ENCODE results near the gene HHAT. TPM values are rescaled to one million over a fixed set of nuclear protein-coding genes. Genes with fewer than 3 reads are reported as not detected.

The HHAT gene
- total RNA-seq, 1 donor from 2014 or later = 6.0 TPM

DNA sequence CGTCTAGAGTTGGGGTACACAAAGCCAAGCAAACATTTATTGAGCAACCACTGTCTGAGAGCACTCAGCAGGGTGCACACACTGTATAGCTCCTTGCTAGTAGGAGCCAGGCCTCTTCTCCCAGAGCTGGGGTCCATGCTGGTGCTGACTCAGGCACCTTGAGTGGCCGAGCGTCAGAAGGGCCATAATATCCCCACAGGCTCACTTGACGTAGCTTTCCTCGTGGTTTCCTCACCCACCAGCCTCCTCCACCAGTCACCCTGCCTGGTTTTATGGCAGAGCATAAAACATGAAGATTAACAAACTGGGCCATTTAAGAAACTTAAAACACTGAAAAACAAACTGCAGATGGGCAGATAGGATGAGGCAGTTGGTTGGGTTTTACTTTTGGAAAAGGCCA lies 361.5 kb downstream of the HHAT start:
- H3K9me3 Mint-ChIP-seq (ENCODE audit: unreplicated experiment) = no peaks in the 10 kb centered on the region
- H3K27me3 Mint-ChIP-seq (ENCODE audit: unreplicated experiment) = no peaks in the 10 kb centered on the region
- TF ChIP-seq, protein P1, sequence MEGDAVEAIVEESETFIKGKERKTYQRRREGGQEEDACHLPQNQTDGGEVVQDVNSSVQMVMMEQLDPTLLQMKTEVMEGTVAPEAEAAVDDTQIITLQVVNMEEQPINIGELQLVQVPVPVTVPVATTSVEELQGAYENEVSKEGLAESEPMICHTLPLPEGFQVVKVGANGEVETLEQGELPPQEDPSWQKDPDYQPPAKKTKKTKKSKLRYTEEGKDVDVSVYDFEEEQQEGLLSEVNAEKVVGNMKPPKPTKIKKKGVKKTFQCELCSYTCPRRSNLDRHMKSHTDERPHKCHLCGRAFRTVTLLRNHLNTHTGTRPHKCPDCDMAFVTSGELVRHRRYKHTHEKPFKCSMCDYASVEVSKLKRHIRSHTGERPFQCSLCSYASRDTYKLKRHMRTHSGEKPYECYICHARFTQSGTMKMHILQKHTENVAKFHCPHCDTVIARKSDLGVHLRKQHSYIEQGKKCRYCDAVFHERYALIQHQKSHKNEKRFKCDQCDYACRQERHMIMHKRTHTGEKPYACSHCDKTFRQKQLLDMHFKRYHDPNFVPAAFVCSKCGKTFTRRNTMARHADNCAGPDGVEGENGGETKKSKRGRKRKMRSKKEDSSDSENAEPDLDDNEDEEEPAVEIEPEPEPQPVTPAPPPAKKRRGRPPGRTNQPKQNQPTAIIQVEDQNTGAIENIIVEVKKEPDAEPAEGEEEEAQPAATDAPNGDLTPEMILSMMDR (IDR thresholded peaks at IDR 0.05) = no peak
- peaks cover 6% of the 10 kb centered on the region for H3K4me1 Mint-ChIP-seq (ENCODE audit: unreplicated experiment)
- no peaks in the 10 kb centered on the region for H3K36me3 Mint-ChIP-seq (ENCODE audit: unreplicated experiment)
- no peak overlapping the region for H3K4me3 Mint-ChIP-seq (ENCODE audit: unreplicated experiment)
- no peak for DNase-seq (ENCODE audit: extremely low spot score, unreplicated experiment)
- H3K27ac Mint-ChIP-seq (ENCODE audit: unreplicated experiment) = no peak overlapping the region

DNA sequence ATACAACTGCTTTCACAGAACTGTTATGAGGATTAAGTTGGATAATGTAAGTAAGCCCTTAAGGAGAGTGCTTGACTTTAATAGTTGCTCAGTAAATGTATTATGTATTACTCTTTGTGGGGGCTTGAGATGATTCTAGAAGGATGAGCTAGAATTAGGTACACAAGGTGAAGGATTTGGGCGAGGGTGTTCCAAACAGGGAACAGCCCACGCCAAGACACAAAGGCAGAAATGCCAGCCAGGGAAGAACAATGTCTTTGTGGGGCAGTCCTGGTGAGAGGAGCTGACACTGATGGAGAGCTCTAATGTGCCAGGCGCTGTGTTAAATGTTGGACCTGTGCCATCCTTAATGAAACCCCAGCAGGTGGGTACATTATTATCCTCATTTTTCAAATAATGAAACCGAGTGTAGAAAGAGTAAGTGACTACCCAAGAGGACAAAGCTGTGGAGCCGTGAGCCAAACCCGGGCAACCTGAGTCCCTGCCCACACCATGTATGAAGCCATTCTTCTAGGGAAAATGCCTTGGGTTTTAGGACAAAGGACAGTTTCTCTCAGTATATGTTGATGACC lies 362.4 kb downstream of the HHAT start:
- TF ChIP-seq, protein P1 (IDR thresholded peaks at IDR 0.05) = no peak
- Mint-ChIP-seq H3K9me3 (ENCODE audit: unreplicated experiment) (no peaks in the 10 kb centered on the region), H3K36me3 (ENCODE audit: unreplicated experiment) (no peaks in the 10 kb centered on the region), H3K27ac (ENCODE audit: unreplicated experiment) (no peak overlapping the region), H3K4me3 (ENCODE audit: unreplicated experiment) (no peak overlapping the region), H3K4me1 (ENCODE audit: unreplicated experiment) (peaks cover 6% of the 10 kb centered on the region), H3K27me3 (ENCODE audit: unreplicated experiment) (no peaks in the 10 kb centered on the region)
- no peak for DNase-seq (ENCODE audit: extremely low spot score, unreplicated experiment)

DNA sequence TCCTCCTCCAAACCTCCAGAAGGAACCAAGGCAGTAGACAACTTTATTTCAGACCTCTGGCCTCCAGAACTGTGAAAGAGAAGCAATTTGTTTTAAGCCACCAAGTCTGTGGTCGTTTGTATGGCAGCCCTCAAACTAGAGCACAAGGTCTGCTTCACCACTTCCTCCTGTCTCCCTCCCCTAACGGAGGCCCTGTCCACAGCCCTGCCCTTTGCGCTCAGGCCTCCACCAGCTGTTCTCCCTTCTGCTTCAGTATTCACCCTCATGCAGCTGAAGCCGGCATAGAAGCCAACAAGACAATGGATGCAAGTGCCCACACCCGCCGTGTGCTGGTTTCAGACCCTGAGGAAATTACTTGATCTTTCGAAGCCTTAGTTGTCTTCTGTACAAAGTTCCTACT lies 364.1 kb downstream of the HHAT start:
- Mint-ChIP-seq H3K9me3 (ENCODE audit: unreplicated experiment) (no peaks in the 10 kb centered on the region), H3K4me3 (ENCODE audit: unreplicated experiment) (no peak overlapping the region), H3K36me3 (ENCODE audit: unreplicated experiment) (no peaks in the 10 kb centered on the region)

DNA sequence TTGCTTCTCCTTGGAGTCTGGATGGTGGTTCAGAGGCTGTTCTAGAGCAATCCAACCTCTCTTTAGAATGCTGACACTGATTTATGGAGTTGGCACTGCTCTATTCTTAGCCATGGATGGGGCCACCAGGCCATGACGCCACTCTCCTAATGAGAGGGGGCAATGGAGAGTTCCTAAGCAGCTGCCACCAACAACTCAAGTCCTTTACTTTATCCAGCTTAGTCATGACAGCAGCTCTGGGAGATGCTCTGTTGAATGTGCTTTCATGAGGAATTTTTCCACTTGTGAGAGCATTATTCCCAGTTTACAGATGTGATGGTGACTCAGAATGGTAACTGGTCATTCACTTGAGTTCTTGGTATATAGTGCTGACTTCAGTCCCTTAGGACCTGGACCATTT lies 366.3 kb downstream of the HHAT start:
- H3K27ac Mint-ChIP-seq (ENCODE audit: unreplicated experiment) = no peak overlapping the region

More for the DNA sequence above, 364.1 kb downstream of the HHAT start:
- Mint-ChIP-seq H3K4me1 (ENCODE audit: unreplicated experiment) (no peaks in the 10 kb centered on the region), H3K27ac (ENCODE audit: unreplicated experiment) (no peak overlapping the region), H3K27me3 (ENCODE audit: unreplicated experiment) (no peaks in the 10 kb centered on the region)
- DNase-seq (ENCODE audit: extremely low spot score, unreplicated experiment) = no peak
- TF ChIP-seq, protein P1 (IDR thresholded peaks at IDR 0.05) = no peak

DNA sequence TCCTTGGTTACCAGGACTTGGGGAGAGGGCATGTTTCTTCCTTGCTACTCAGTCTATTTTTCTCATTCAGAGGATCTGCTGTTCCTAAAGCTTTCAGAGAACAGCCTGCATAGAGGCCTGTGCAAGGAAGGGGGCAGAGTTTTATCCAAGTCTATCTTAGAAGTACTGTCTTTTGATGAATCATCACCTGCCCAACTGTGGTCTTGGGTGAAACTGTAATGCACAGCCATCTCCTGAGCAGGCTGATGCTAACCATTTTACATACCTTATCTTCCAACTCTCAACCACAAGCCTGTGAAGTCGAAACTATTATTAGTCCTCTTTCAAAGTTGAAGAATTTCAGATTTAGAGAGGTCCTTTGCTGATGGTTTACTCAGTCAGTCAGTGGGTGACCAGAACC lies 368.0 kb downstream of the HHAT start:
- H3K27ac Mint-ChIP-seq (ENCODE audit: unreplicated experiment) = no peak overlapping the region
- H3K4me1 Mint-ChIP-seq (ENCODE audit: unreplicated experiment) = no peaks in the 10 kb centered on the region
- H3K4me3 Mint-ChIP-seq (ENCODE audit: unreplicated experiment) = no peak overlapping the region
- H3K36me3 Mint-ChIP-seq (ENCODE audit: unreplicated experiment) = peaks cover 3% of the 10 kb centered on the region
- H3K27me3 Mint-ChIP-seq (ENCODE audit: unreplicated experiment) = no peaks in the 10 kb centered on the region
- H3K9me3 Mint-ChIP-seq (ENCODE audit: unreplicated experiment) = peaks cover 4% of the 10 kb centered on the region
- TF ChIP-seq, protein P1 (IDR thresholded peaks at IDR 0.05) = no peak
- DNase-seq (ENCODE audit: extremely low spot score, unreplicated experiment) = no peak

More for the DNA sequence above, 366.3 kb downstream of the HHAT start:
- H3K27me3 Mint-ChIP-seq (ENCODE audit: unreplicated experiment) = no peaks in the 10 kb centered on the region
- H3K4me1 Mint-ChIP-seq (ENCODE audit: unreplicated experiment) = no peaks in the 10 kb centered on the region
- no peaks in the 10 kb centered on the region for H3K9me3 Mint-ChIP-seq (ENCODE audit: unreplicated experiment)
- no peaks in the 10 kb centered on the region for H3K36me3 Mint-ChIP-seq (ENCODE audit: unreplicated experiment)
- TF ChIP-seq, protein P1 (IDR thresholded peaks at IDR 0.05) = no peak
- DNase-seq (ENCODE audit: extremely low spot score, unreplicated experiment) = no peak
- H3K4me3 Mint-ChIP-seq (ENCODE audit: unreplicated experiment) = no peak overlapping the region

All from osteocyte (in vitro differentiated cells).